HCT116 (cell line): ENCODE results near the gene RBL1. TPM values are rescaled to one million over a fixed set of nuclear protein-coding genes. Genes with fewer than 3 reads are reported as not detected.

Experiments used
- ATAC-seq: fragments of 200-7000 bp; cut with Tn5 transposase; 2 replicates; pipeline ENCODE4 v1.9.1; 2020; ENCODE audit warnings: mild to moderate bottlenecking, moderate library complexity
- BruUV-seq: library from RNA; stranded (reverse); fragments of 400-500 nt; replicated peaks from 2 replicates; lab custom pipeline; 2021; lab: Mats Ljungman, UMichigan
- CTCF ChIA-PET: fragments of 300-600 bp; sonication (Branson Sonifier 250); formaldehyde crosslinking; loops from one replicate; lab custom pipeline; 2021; ENCODE audit warnings: antibody characterized with exemption; lab: Charles Lee
- POLR2A ChIA-PET: fragments of 300-600, 350-600 bp; sonication (Branson Sonifier 250); formaldehyde crosslinking; loops from one replicate; lab custom pipeline; 2021; ENCODE audit warnings: antibody characterized with exemption; lab: Charles Lee
- RAD21 ChIA-PET, 2 experiments: fragments of 300-600 bp; sonication (Branson Sonifier 250); formaldehyde crosslinking; loops; one replicate each; lab custom pipeline; 2023; ENCODE audit warnings: low total read pairs in 2 of 2; ENCODE audit not compliant: uncharacterized antibody in 2 of 2, unreplicated experiment in 2 of 2, low non-redundant PET in 1 of 2; lab: Charles Lee
- DNase-seq: peaks from one replicate; pipeline ENCODE4 v3.0.0-alpha.2; 2010; ENCODE audit warnings: low read depth, low spot score
- H2AFZ ChIP-seq: fragments of 200-600 bp; shearing (Covaris generic), sonication (generic); 2 replicates; pipeline ENCODE4 v1.6.1; 2017; ENCODE audit warnings: low read depth, mixed run types, mixed read lengths, antibody characterized with exemption, low read length; ENCODE audit not compliant: poor library complexity, severe bottlenecking
- H3K27ac ChIP-seq: 2 replicates; pipeline ENCODE4 v1.5.1; 2012; ENCODE audit warnings: low read depth, low read length
- H3K27me3 ChIP-seq: fragments of 200-600 bp; sonication (generic); 2 replicates; pipeline ENCODE4 v1.6.1; 2016; ENCODE audit warnings: mixed run types, low read length, mixed read lengths; ENCODE audit not compliant: insufficient read depth
- H3K36me3 ChIP-seq, 2 experiments: fragments of 200-500 bp in 1 of 2; fragments of 200-600 bp in 1 of 2; sonication (Bioruptor generic) in 1 of 2; sonication (generic) in 1 of 2; 2 replicates each; pipeline versions ENCODE4 v1.5.1 to v1.6.1; 2014 to 2016; ENCODE audit warnings: low read length in 2 of 2, inconsistent platforms in 1 of 2, mixed read lengths in 1 of 2, mixed run types in 1 of 2; ENCODE audit not compliant: insufficient read depth in 2 of 2, control insufficient read depth in 1 of 2
- H3K4me1 ChIP-seq, 2 experiments: fragments of 200-600 bp in 1 of 2; sonication (generic) in 1 of 2; 2 replicates each; pipeline versions ENCODE4 v1.5.1 to v1.6.1; 2012 to 2017; ENCODE audit warnings: low read length in 2 of 2, inconsistent platforms in 1 of 2, mild to moderate bottlenecking in 1 of 2, mixed read lengths in 1 of 2, mixed run types in 1 of 2, moderate library complexity in 1 of 2; ENCODE audit not compliant: insufficient read depth in 2 of 2, control insufficient read depth in 1 of 2
- H3K4me2 ChIP-seq: fragments of 200-600 bp; sonication (generic); 2 replicates; pipeline ENCODE4 v1.6.1; 2017; ENCODE audit warnings: mixed run types, low read length, mixed read lengths
- H3K4me3 ChIP-seq, 2 experiments: fragments of 200-600 bp in 1 of 2; sonication (generic) in 1 of 2; replicated peaks in 1 of 2; 2 replicates each; pipeline ENCODE4 v1.5.1; 2011 to 2016; ENCODE audit warnings: low read length in 2 of 2, control low read depth in 1 of 2, low read depth in 1 of 2, mild to moderate bottlenecking in 1 of 2, mixed read lengths in 1 of 2, mixed run types in 1 of 2
- H3K79me2 ChIP-seq: fragments of 200-600 bp; sonication (generic); 2 replicates; pipeline ENCODE4 v1.6.1; 2017; ENCODE audit warnings: mild to moderate bottlenecking, mixed run types, low read length, moderate library complexity, mixed read lengths; ENCODE audit not compliant: insufficient read depth
- H3K9ac ChIP-seq: fragments of 200-600 bp; sonication (generic); 2 replicates; pipeline ENCODE4 v1.6.1; 2016; ENCODE audit warnings: low read length, mixed read lengths
- H3K9me2 ChIP-seq: fragments of 200-600 bp; sonication (generic), shearing (Covaris generic); 2 replicates; pipeline ENCODE4 v1.6.1; 2017; ENCODE audit warnings: mixed run types, mild to moderate bottlenecking, moderate library complexity; ENCODE audit not compliant: insufficient read depth
- H3K9me3 ChIP-seq, 2 experiments: fragments of 200-500 bp in 1 of 2; fragments of 200-600 bp in 1 of 2; sonication (Bioruptor generic) in 1 of 2; sonication (generic) in 1 of 2; 2 replicates each; pipeline ENCODE4 v1.6.1; 2014 to 2017; ENCODE audit warnings: low read length in 2 of 2, mixed read lengths in 2 of 2, inconsistent platforms in 1 of 2, low read depth in 1 of 2, mild to moderate bottlenecking in 1 of 2, mixed run types in 1 of 2, moderate library complexity in 1 of 2; ENCODE audit not compliant: control insufficient read depth in 1 of 2, insufficient read depth in 1 of 2
- H4K20me1 ChIP-seq: fragments of 200-600 bp; sonication (generic), shearing (Covaris generic); 2 replicates; pipeline ENCODE4 v1.6.1; 2017; ENCODE audit warnings: mixed run types, mild to moderate bottlenecking, moderate library complexity; ENCODE audit not compliant: insufficient read depth
- CBX3 ChIP-seq: IDR thresholded peaks from 2 replicates; pipeline ENCODE4 v1.6.1; 2012; ENCODE audit warnings: low read depth
- CEBPB ChIP-seq: IDR thresholded peaks from 2 replicates; pipeline ENCODE4 v1.6.1; 2012; ENCODE audit warnings: low read depth
- CTCF ChIP-seq, 3 experiments: fragments of 200-600 bp in 1 of 3; sonication (generic) in 1 of 3; IDR thresholded peaks in 2 of 3; conservative IDR thresholded peaks in 1 of 3; 2 replicates each; pipeline ENCODE4 v1.5.1; 2012 to 2017; ENCODE audit warnings: low read depth in 2 of 3, low read length in 2 of 3, antibody characterized with exemption in 1 of 3, borderline replicate concordance in 1 of 3, control low read depth in 1 of 3, mild to moderate bottlenecking in 1 of 3, mixed read lengths in 1 of 3, mixed run types in 1 of 3, moderate library complexity in 1 of 3; ENCODE audit not compliant: insufficient read depth in 1 of 3
- EGR1 ChIP-seq: IDR thresholded peaks from 2 replicates; pipeline ENCODE4 v1.6.1; 2012; ENCODE audit warnings: low read depth
- EZH2 ChIP-seq: fragments of 200-600 bp; sonication (generic); IDR thresholded peaks from 2 replicates; pipeline ENCODE4 v1.6.1; 2017; ENCODE audit warnings: antibody characterized with exemption, mixed run types
- EZH2phosphoT487 ChIP-seq: fragments of 200-600 bp; IDR thresholded peaks from 2 replicates; pipeline ENCODE4 v1.6.1; 2018; ENCODE audit warnings: antibody characterized with exemption, borderline replicate concordance
- JUND ChIP-seq: IDR thresholded peaks from 2 replicates; pipeline ENCODE4 v1.6.1; 2012
- POLR2AphosphoS5 ChIP-seq: IDR thresholded peaks from 2 replicates; pipeline ENCODE4 v1.6.1; 2011; ENCODE audit warnings: mild to moderate bottlenecking, low read depth, low read length, moderate library complexity
- RAD21 ChIP-seq: IDR thresholded peaks from 2 replicates; pipeline ENCODE4 v1.6.1; 2012; ENCODE audit warnings: low read depth, mild to moderate bottlenecking
- REST ChIP-seq: IDR thresholded peaks from 2 replicates; pipeline ENCODE4 v1.6.1; 2012; ENCODE audit warnings: low read depth
- SIN3A ChIP-seq: IDR thresholded peaks from 2 replicates; pipeline ENCODE4 v1.6.1; 2012; ENCODE audit warnings: low read depth
- SP1 ChIP-seq: IDR thresholded peaks from 2 replicates; pipeline ENCODE4 v1.6.1; 2012; ENCODE audit warnings: low read depth
- TCF7L2 ChIP-seq: IDR thresholded peaks from 2 replicates; pipeline ENCODE4 v1.7.0; 2011; ENCODE audit warnings: borderline replicate concordance, inconsistent platforms; ENCODE audit not compliant: insufficient read depth, insufficient read length; ENCODE audit errors: extremely low read depth
- ZBTB33 ChIP-seq: IDR thresholded peaks from 2 replicates; pipeline ENCODE4 v1.6.1; 2011; ENCODE audit warnings: mild to moderate bottlenecking, low read length, moderate library complexity; ENCODE audit not compliant: insufficient replicate concordance; ENCODE audit errors: extremely low read depth
- intact Hi-C: fragments of 100-400 bp; cut with micrococcal nuclease; formaldehyde crosslinking; loops from 2 replicates; pipeline ENCODE4 v1.10.0; 2022
- total RNA-seq: library from RNA; stranded (reverse); gene quantifications from one replicate; pipeline ENCODE4 v1.2.1, GENCODE V29; 2021; ENCODE audit not compliant: unreplicated experiment

Gene RBL1
- total RNA-seq, 1 experiment from 2014 or later: 16.9 TPM

- H3K4me1 ChIP-seq: no peaks in the 10 kb centered on the region
- no peak overlapping the region for H2AFZ ChIP-seq
- ChIA-PET CTCF (no interaction called here), POLR2A (no interaction called here), RAD21 (no interaction called here)
- no peak for DNase-seq
- no peak for TF ChIP-seq POLR2AphosphoS5
- no peak for TF ChIP-seq EZH2
- TF ChIP-seq TCF7L2: no peak
- no peak for TF ChIP-seq CEBPB
- TF ChIP-seq RAD21: no peak
- no peak for TF ChIP-seq SIN3A
- TF ChIP-seq CBX3: no peak
- no peak for TF ChIP-seq JUND
- TF ChIP-seq SP1: no peak
- TF ChIP-seq REST: no peak
- TF ChIP-seq EZH2phosphoT487: no peak
- no peak for TF ChIP-seq ZBTB33
- TF ChIP-seq EGR1: no peak
- no peak for TF ChIP-seq CTCF (IDR thresholded peaks at IDR 0.05 in 2 of 3, conservative IDR thresholded peaks at IDR 0.05 in 1 of 3; ENCODE audit: borderline replicate concordance in 1 of 3, insufficient read depth in 1 of 3, low read depth in 2 of 3, low read length in 2 of 3)
- H3K9me3 ChIP-seq: no peaks in the 10 kb centered on the region
- no peaks in the 10 kb centered on the region for H3K79me2 ChIP-seq
- H3K36me3 ChIP-seq: no peaks in the 10 kb centered on the region
- H3K27ac ChIP-seq: no peak overlapping the region
- H3K9me2 ChIP-seq: no peaks in the 10 kb centered on the region
- no peaks in the 10 kb centered on the region for H3K27me3 ChIP-seq
- intact Hi-C loops: no loop called here
- H3K9ac ChIP-seq: no peak overlapping the region
- no peak overlapping the region for H3K4me2 ChIP-seq
- no TSS peak for BruUV-seq
- H3K4me3 ChIP-seq: no peak overlapping the region
- no peaks in the 10 kb centered on the region for H4K20me1 ChIP-seq
- no peak for ATAC-seq
Measured at GRCh38 chr20:36984257-36984638, 111.5 kb downstream of the RBL1 start.
